Uterus (tissue), 2 donors: ENCODE results near the gene DDX49.

Experiments
- CTCF ChIP-seq, 4 experiments: fragments of 200-600 bp in 2 of 4; fragments of 450-650 bp in 2 of 4; sonication (generic) in 2 of 4; IDR thresholded peaks; one replicate each; pipeline ENCODE4 v1.5.1; 2016 to 2019; ENCODE audit warnings: antibody characterized with exemption in 4 of 4, mild to moderate bottlenecking in 2 of 4, moderate library complexity in 1 of 4
- POLR2A ChIP-seq, 2 donors: fragments of 450-650 bp; IDR thresholded peaks; one replicate each; pipeline ENCODE4 v1.6.1; 2016; ENCODE audit warnings: antibody characterized with exemption in 2 of 2, mild to moderate bottlenecking in 1 of 2, moderate library complexity in 1 of 2

GRCh38 chr19:18928018-18928805, 8.7 kb downstream of the DDX49 start:
- TF ChIP-seq POLR2A (IDR thresholded peaks at IDR 0.05) (no peak), CTCF (IDR thresholded peaks at IDR 0.05) (no peak)
